ENCODE results near the gene SLC7A1. TPM values are rescaled to one million over a fixed set of nuclear protein-coding genes. Genes with fewer than 3 reads are reported as not detected.

SLC7A1 gene
- total RNA-seq, 1 donor from 2014 or later, result 43.2 TPM

- H3K36me3 ChIP-seq, result no peaks in the 10 kb centered on the region
- H3K27me3 ChIP-seq, result no peaks in the 10 kb centered on the region
- intact Hi-C loops (cut with DNase I), result no loop called here
- peaks cover 10% of the 10 kb centered on the region for H3K4me1 ChIP-seq
- H3K9me3 ChIP-seq, result no peaks in the 10 kb centered on the region
- TF ChIP-seq POLR2AphosphoS5 (IDR thresholded peaks at IDR 0.05; ENCODE audit: insufficient read depth in 1 of 2, low read depth in 1 of 2), result no peak
- no peak for TF ChIP-seq CTCF (IDR thresholded peaks at IDR 0.05)
- no peak for TF ChIP-seq POLR2A (IDR thresholded peaks at IDR 0.05)
- no peak for DNase-seq (ENCODE audit: extremely low spot score in 2 of 2)
- H3K4me3 ChIP-seq, result no peak overlapping the region
- H3K27ac ChIP-seq, result no peak overlapping the region
Measured at GRCh38 chr13:29496241-29496712, 99.2 kb downstream of the SLC7A1 start.

- DNase-seq (ENCODE audit: extremely low spot score in 2 of 2), result no peak
- Histone ChIP-seq H3K4me1 (peaks cover 10% of the 10 kb centered on the region), H3K36me3 (no peaks in the 10 kb centered on the region), H3K4me3 (no peak overlapping the region), H3K27ac (no peak overlapping the region), H3K27me3 (no peaks in the 10 kb centered on the region), H3K9me3 (no peaks in the 10 kb centered on the region)
- TF ChIP-seq POLR2A (IDR thresholded peaks at IDR 0.05), result no peak
- TF ChIP-seq POLR2AphosphoS5 (IDR thresholded peaks at IDR 0.05; ENCODE audit: insufficient read depth in 1 of 2, low read depth in 1 of 2), result no peak
- TF ChIP-seq CTCF (IDR thresholded peaks at IDR 0.05), result no peak
- intact Hi-C loops (cut with DNase I), result no loop called here
Measured at GRCh38 chr13:29494520-29494919, 101.0 kb downstream of the SLC7A1 start.

- no peak overlapping the region for H3K4me3 ChIP-seq
- DNase-seq (ENCODE audit: extremely low spot score in 2 of 2), result no peak
- no peak for TF ChIP-seq CTCF (IDR thresholded peaks at IDR 0.05)
- no peaks in the 10 kb centered on the region for H3K36me3 ChIP-seq
- H3K4me1 ChIP-seq, result peaks cover 10% of the 10 kb centered on the region
- no peaks in the 10 kb centered on the region for H3K27me3 ChIP-seq
- no peaks in the 10 kb centered on the region for H3K9me3 ChIP-seq
- no peak overlapping the region for H3K27ac ChIP-seq
- intact Hi-C loops (cut with DNase I), result no loop called here
Measured at GRCh38 chr13:29493796-29494195, 101.7 kb downstream of the SLC7A1 start.

- no peak overlapping the region for H3K4me3 ChIP-seq
- H3K36me3 ChIP-seq, result no peaks in the 10 kb centered on the region
- no peaks in the 10 kb centered on the region for H3K27me3 ChIP-seq
- H3K9me3 ChIP-seq, result no peaks in the 10 kb centered on the region
- H3K4me1 ChIP-seq, result no peaks in the 10 kb centered on the region
- no peak overlapping the region for H3K27ac ChIP-seq
- no peak for TF ChIP-seq POLR2AphosphoS5 (IDR thresholded peaks at IDR 0.05; ENCODE audit: insufficient read depth in 1 of 2, low read depth in 1 of 2)
- no peak for TF ChIP-seq CTCF (IDR thresholded peaks at IDR 0.05)
- TF ChIP-seq POLR2A (IDR thresholded peaks at IDR 0.05), result no peak
- DNase-seq (ENCODE audit: extremely low spot score in 2 of 2), result no peak
- intact Hi-C loops (cut with DNase I), result no loop called here
Measured at GRCh38 chr13:29491248-29491647, 104.2 kb downstream of the SLC7A1 start.

GRCh38 chr13:29490561-29490885 lies 105.0 kb downstream of the SLC7A1 start:
- no peaks in the 10 kb centered on the region for H3K9me3 ChIP-seq
- DNase-seq (ENCODE audit: extremely low spot score in 2 of 2), result no peak
- TF ChIP-seq POLR2A (IDR thresholded peaks at IDR 0.05) (no peak), POLR2AphosphoS5 (IDR thresholded peaks at IDR 0.05; ENCODE audit: insufficient read depth in 1 of 2, low read depth in 1 of 2) (no peak), CTCF (IDR thresholded peaks at IDR 0.05) (no peak)
- no peaks in the 10 kb centered on the region for H3K27me3 ChIP-seq
- H3K27ac ChIP-seq, result no peak overlapping the region
- intact Hi-C loops (cut with DNase I), result no loop called here
- H3K4me1 ChIP-seq, result no peaks in the 10 kb centered on the region
- H3K36me3 ChIP-seq, result no peaks in the 10 kb centered on the region
- H3K4me3 ChIP-seq, result no peak overlapping the region

All from vagina (tissue), 2 donors.